ENCODE results near the gene WBP11.
A peak's percentile ranks its signal among the peaks of the same experiment; 100 is the strongest.

The WBP11 gene

GRCh38 chr12:14803011-14803829 lies at the start of gene WBP11, which contains the start of gene C12orf60:
TSS of gene WBP11 (minus strand) at chr12:14803478. CDS start at chr12:14801383, 2,095 bp downstream.
TSS of gene C12orf60 (plus strand) at chr12:14803670. CDS start at chr12:14822936, 19,266 bp downstream.
- H3K4me3 ChIP-seq (replicated peaks in 1 of 2; ENCODE audit: low read depth in 2 of 2, low read length in 2 of 2) = peak within 1 kb of the TSS; percentile 90 to 96
- DNase-seq (ENCODE audit: low read depth in 2 of 2) = peak; percentile 99
- TF ChIP-seq CTCF (IDR thresholded peaks at IDR 0.05; ENCODE audit: low read depth, low read length) = no peak

DNA sequence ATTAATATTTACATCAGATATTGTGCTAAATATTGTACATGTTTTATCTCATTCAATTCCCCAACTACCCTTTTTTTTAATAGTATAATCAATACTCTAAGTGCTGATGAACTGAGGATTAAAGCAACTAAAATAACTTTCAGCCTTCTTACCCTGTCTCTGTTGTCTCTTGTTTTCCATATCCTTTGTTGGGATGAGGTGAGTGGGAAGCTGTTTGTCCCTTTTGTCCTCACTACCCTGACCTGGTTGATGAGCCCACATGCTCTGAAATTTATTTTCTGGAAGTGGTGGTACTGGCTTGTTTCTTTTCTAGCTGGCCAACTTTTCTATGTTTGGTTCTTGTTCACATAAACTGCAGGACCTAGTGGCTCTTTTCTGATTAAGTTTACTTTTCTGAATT lies 49.6 kb upstream of the WBP11 start:
- H3K4me3 ChIP-seq (replicated peaks in 1 of 2; ENCODE audit: low read depth in 2 of 2, low read length in 2 of 2) = no peak overlapping the region
- DNase-seq (ENCODE audit: low read depth in 2 of 2) = no peak
- TF ChIP-seq CTCF (IDR thresholded peaks at IDR 0.05; ENCODE audit: low read depth, low read length) = no peak

DNA sequence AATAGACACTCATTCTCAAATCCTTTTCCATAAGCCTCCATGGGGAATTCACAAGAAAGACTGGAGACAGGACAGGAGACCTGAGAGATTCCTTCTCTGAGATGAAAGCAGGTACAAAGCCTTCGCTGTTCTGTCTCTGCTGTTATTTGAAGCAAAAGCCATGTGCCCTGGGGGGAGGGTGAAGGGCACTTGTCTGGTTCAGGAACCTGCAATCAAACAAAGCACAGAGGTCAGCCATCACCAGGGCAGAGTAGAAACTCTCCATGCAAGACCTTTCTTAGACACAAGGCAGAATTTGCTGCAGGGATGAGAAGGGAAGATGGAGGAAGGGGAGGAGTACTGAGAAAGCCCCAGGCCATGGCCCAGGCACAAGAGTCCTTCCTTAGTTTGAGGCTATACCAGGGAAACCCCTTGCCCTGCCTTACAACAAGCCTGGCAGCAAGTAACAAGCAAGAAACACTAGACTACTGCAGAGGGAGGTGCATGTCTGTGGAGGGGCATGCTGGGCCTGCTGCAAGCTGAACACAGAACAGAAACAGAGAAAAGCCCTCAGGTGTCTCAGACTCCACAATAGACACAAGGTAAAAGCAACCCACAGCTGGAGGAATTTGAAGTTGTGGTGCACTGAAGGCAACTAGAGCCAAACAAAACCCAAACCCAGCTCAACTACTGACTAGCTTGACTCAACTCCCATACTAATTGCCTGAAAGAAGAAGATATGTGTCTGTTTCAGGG lies 47.8 kb upstream of the WBP11 start:
- no peak for DNase-seq (ENCODE audit: low read depth in 2 of 2)
- TF ChIP-seq CTCF (IDR thresholded peaks at IDR 0.05; ENCODE audit: low read depth, low read length) = no peak
- H3K4me3 ChIP-seq (replicated peaks in 1 of 2; ENCODE audit: low read depth in 2 of 2, low read length in 2 of 2) = no peak overlapping the region

- peak; percentile 58 to 74 for DNase-seq (ENCODE audit: low read depth in 2 of 2)
- no peak overlapping the region for H3K4me3 ChIP-seq (replicated peaks in 1 of 2; ENCODE audit: low read depth in 2 of 2, low read length in 2 of 2)
- no peak for TF ChIP-seq CTCF (IDR thresholded peaks at IDR 0.05; ENCODE audit: low read depth, low read length)
Observed at GRCh38 chr12:14849661-14850060, 46.4 kb upstream of the WBP11 start.

GRCh38 chr12:14846876-14847580 lies 43.8 kb upstream of the WBP11 start:
- no peak for TF ChIP-seq CTCF (IDR thresholded peaks at IDR 0.05; ENCODE audit: low read depth, low read length)
- peak in 1 of 2 donors; percentile 59 for DNase-seq (ENCODE audit: low read depth in 2 of 2)
- H3K4me3 ChIP-seq (replicated peaks in 1 of 2; ENCODE audit: low read depth in 2 of 2, low read length in 2 of 2) = no peak overlapping the region

DNA sequence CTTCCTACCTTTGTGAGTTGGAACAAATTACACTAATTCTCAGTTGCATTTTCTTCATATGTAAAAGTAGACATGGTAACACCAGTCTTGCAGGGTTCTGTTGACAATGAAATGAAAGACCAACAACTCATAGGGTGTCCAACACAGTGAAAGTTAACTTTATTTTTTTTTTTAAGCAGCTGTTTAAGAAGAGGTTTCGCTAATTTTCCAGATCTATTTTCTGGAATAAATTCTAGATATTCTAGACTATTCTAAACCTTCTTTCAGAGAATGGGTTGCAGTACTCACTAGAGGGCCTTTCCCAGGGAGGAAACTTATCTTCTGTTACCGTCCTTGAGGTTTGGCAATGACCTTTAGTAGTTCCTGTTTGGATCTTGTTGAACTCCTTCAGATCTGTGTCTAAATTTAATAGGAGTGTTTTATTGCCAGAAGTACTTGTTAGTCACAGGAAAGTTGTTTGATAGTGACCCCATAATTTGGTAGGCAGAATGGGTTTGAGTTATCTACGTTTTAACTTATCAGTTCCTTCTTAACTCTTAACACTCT lies 42.8 kb upstream of the WBP11 start:
- no peak for TF ChIP-seq CTCF (IDR thresholded peaks at IDR 0.05; ENCODE audit: low read depth, low read length)
- peak in 1 of 2 donors; percentile 73 for DNase-seq (ENCODE audit: low read depth in 2 of 2)
- no peak overlapping the region for H3K4me3 ChIP-seq (replicated peaks in 1 of 2; ENCODE audit: low read depth in 2 of 2, low read length in 2 of 2)

Measured in cardiac fibroblast (primary cell).